Mucosa of rectum (tissue), 2 donors: ENCODE measurements around the gene SPPL3.
"Not testable (repeated sequence)": the region's sequence is repeated elsewhere in the genome, so short reads cannot be mapped to it uniquely, and the experiment has no call there.

Experiments
- H3K27ac ChIP-seq, 2 donors: one replicate each; pipeline ENCODE4 v1.7.0; 2013; ENCODE audit warnings: inconsistent platforms in 2 of 2, low read depth in 2 of 2, low read length in 2 of 2
- H3K27me3 ChIP-seq, 2 donors: one replicate each; pipeline ENCODE4 v1.7.0; 2013; ENCODE audit warnings: low read length in 2 of 2; ENCODE audit not compliant: control insufficient read depth in 2 of 2, insufficient read depth in 2 of 2
- H3K36me3 ChIP-seq, 2 donors: one replicate each; pipeline ENCODE4 v1.7.0; 2013; ENCODE audit warnings: low read length in 2 of 2; ENCODE audit not compliant: control insufficient read depth in 2 of 2, insufficient read depth in 2 of 2
- H3K4me1 ChIP-seq, 2 donors: one replicate each; pipeline ENCODE4 v1.7.0; 2013; ENCODE audit warnings: low read length in 2 of 2, mild to moderate bottlenecking in 1 of 2; ENCODE audit not compliant: control insufficient read depth in 2 of 2, insufficient read depth in 2 of 2
- H3K4me3 ChIP-seq, 2 donors: one replicate each; pipeline ENCODE4 v1.7.0; 2013; ENCODE audit warnings: low read length in 2 of 2
- H3K9ac ChIP-seq, 2 donors: one replicate each; pipeline ENCODE4 v1.7.0; 2013; ENCODE audit warnings: low read length in 2 of 2, low read depth in 1 of 2, mild to moderate bottlenecking in 1 of 2
- H3K9me3 ChIP-seq, 2 donors: one replicate each; pipeline ENCODE4 v1.7.0; 2013; ENCODE audit warnings: low read length in 2 of 2; ENCODE audit not compliant: control insufficient read depth in 2 of 2
- donor health status: healthy.
- donor health status: Normal muscosa, but diverticular disease.

SPPL3 gene

DNA sequence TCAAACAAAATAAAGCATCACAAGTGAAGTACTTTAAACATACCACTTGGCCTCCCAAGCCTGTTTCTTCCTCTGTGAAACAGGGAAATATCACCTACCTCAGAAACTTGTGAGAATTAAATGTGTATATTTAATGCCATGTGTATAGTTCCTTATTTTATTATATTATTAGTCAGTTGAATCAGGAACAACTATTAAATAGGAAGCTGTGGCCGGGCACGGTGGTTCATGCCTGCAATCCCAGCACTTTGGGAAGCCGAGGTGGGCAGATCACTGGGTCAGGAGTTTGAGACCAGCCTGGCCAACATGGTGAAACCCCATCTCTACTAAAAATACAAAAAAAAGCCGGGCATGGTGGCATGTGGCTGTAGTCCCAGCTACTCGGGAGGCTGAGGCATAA lies 3.1 kb downstream of the SPPL3 start:
- not testable (repeated sequence) for H3K9me3 ChIP-seq, H3K36me3 ChIP-seq, H3K9ac ChIP-seq, H3K4me3 ChIP-seq, H3K27me3 ChIP-seq, H3K27ac ChIP-seq
- peaks cover 10 to 14% of the 10 kb centered on the region in 2 donors for H3K4me1 ChIP-seq

DNA sequence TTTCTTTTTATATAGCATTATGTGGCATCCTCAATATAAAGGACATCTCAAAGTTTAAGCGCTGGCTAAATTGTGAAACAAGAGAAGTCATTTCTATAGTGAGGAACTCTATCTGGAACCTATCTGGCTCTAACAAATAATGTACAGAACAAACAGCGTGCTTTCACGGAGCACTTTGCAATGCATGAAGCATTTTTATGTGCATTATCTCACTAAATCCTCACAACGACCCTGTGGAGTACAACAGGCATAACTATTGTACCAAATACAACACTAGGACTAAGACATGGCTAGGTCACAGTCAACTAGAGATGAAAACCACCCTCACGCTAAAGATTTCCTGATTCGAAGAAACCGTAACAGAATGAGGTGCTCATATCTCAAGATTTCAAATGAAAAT lies 8.6 kb downstream of the SPPL3 start:
- Histone ChIP-seq H3K27ac (no peak overlapping the region), H3K9ac (no peak overlapping the region), H3K9me3 (no peaks in the 10 kb centered on the region), H3K4me3 (no peak overlapping the region), H3K27me3 (no peaks in the 10 kb centered on the region), H3K4me1 (peaks cover 2 to 5% of the 10 kb centered on the region in 2 donors), H3K36me3 (peaks cover 2 to 3% of the 10 kb centered on the region in 2 donors)

DNA sequence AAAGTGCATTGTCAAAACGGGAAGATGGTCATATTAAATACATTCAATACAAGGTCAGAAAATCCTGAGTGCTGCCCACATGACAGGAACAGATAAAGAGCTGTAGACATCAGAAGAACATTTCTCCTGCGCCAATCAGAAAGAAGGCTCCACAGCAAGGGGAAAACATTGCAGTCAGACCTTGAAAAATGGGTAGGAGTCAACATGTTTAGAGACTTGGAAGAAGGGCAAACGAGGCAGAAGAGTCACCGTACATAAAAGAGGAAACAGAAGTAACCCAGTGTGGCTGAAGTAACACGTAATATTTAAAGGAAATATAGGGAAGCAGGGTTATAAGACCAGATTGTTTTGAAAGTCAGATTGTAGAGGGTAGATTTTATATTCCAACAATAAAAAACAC lies 11.9 kb downstream of the SPPL3 start:
- Histone ChIP-seq H3K9me3 (no peaks in the 10 kb centered on the region), H3K27me3 (no peaks in the 10 kb centered on the region), H3K4me3 (no peak overlapping the region), H3K36me3 (peaks cover 0 to 3% of the 10 kb centered on the region in 2 donors), H3K27ac (no peak overlapping the region), H3K9ac (no peak overlapping the region), H3K4me1 (peaks cover 2 to 5% of the 10 kb centered on the region in 2 donors)

DNA sequence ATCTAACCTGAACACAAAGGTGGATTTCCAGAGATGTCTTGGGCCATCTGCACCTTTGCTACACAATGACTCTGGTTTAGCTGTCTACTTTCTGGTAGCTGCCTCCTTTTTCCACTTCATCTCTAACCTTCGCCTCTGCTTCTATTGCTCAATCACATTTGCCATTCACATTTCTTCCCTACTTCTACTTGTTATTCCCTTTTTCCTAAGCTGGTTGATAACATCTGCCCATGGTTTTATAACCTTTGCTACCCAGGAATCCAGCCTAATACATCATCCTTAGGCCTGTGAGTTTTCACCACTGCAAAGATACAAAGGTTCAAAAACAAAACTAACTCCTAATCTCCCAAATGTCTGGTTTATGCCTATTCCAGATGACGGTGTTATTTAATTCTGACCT lies 13.2 kb downstream of the SPPL3 start:
- Histone ChIP-seq H3K4me3 (no peak overlapping the region), H3K9me3 (no peaks in the 10 kb centered on the region), H3K36me3 (peaks cover 0 to 3% of the 10 kb centered on the region in 2 donors), H3K9ac (no peak overlapping the region), H3K4me1 (peaks cover 5 to 9% of the 10 kb centered on the region in 2 donors), H3K27me3 (no peaks in the 10 kb centered on the region), H3K27ac (no peak overlapping the region)

DNA sequence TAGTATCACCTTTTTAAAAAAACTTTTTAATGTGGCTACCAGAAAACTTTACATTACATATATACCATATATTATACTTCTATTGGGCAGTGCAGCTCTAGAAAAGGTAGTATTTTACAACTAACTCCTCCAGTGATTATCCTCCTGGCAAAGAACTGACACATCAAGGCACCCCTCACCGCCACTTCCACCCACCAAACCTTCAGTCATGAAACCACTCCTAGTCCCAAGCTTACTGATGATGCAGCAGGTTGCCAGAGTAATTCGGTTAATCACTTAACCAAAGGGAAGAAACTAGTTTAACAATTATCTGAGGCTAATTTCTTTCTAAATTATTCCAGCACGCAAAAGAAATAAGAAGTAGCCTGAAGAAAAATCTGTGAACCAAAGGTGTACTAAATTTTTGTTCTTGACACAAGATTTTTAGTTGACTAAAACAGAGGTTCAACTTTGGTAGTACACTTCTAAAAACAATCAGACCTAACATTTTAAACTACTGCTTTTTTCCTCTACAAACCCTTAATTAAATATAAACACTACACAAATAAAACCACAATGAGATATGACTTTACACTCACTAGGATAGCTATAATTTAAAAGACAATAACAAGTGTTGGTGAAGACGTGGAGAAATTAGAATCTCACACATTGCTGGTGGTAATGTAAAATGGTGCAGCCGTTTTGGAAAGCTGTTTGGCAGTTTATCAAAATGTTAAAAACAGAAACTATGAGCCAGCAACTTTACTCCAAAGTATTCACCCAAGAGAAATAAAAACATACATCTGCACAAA lies 16.7 kb downstream of the SPPL3 start:
- Histone ChIP-seq H3K27ac (no peak overlapping the region), H3K9me3 (no peaks in the 10 kb centered on the region), H3K4me3 (no peak overlapping the region), H3K36me3 (peaks cover 0 to 3% of the 10 kb centered on the region in 2 donors), H3K27me3 (no peaks in the 10 kb centered on the region), H3K4me1 (peaks cover 3 to 4% of the 10 kb centered on the region in 2 donors), H3K9ac (no peak overlapping the region)

DNA sequence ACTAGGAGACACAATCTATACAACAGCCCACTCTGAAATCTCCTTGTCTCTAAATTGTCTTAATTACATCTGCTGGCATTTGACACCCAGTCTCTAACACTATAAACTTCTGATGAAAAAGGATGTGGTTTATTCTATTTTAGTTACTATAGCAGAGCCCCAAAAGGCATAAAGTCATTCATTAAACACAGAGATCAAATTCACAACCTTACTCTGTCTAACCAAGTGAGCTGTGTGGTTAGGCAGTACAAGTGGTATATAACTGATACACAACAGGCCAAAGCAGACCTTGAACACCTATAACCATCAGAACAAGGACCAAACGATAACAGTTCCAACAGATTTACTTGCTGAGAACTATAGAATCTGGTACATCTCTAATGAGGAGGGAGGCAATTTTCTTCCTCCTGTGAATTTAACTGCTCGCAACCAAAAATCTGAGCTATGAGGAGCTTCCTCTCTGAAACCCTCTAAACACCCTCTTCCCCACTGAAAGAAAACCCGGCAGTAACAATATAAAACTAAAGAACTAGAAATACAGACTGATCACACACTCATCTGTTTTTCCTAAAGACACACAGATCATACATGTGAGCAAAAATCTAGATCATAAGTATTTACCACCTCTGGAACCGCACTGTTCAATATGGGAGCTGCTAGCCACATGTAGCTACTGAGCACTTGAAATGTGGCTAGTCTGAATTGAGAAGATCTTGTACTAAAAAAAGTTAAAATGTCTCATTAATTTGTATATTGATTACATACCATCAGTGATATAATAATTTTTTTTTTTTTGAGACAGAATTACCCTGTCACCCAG lies 17.7 kb downstream of the SPPL3 start:
- H3K4me1 ChIP-seq: peaks cover 3 to 4% of the 10 kb centered on the region in 2 donors
- H3K27me3 ChIP-seq: no peaks in the 10 kb centered on the region
- H3K9me3 ChIP-seq: no peaks in the 10 kb centered on the region
- no peak overlapping the region for H3K27ac ChIP-seq
- H3K4me3 ChIP-seq: no peak overlapping the region
- no peak overlapping the region for H3K9ac ChIP-seq
- H3K36me3 ChIP-seq: peaks cover 0 to 3% of the 10 kb centered on the region in 2 donors

DNA sequence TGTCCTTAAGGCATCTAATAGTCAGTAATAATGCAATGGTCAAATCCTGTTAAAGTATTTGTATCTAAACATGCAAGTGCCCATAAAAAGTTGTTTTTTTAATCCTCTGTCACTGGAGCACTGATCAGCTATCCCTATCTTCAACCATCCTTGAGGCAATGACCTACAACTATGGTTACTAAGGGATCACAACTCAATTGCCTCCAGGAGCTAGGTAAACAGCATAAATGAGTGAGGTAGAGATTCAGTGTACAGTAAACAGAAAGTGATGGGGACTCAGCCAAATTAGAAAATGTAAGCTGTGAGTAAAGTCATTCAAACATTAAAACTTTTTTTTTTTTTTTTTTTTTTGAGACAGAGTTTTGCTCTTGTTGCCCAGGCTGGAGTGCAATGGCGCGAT lies 18.6 kb downstream of the SPPL3 start:
- H3K4me1 ChIP-seq: peaks cover 3 to 4% of the 10 kb centered on the region in 2 donors
- H3K4me3 ChIP-seq: no peak overlapping the region
- H3K36me3 ChIP-seq: peaks cover 0 to 3% of the 10 kb centered on the region in 2 donors
- H3K27me3 ChIP-seq: no peaks in the 10 kb centered on the region
- no peaks in the 10 kb centered on the region for H3K9me3 ChIP-seq
- no peak overlapping the region for H3K27ac ChIP-seq
- no peak overlapping the region for H3K9ac ChIP-seq

DNA sequence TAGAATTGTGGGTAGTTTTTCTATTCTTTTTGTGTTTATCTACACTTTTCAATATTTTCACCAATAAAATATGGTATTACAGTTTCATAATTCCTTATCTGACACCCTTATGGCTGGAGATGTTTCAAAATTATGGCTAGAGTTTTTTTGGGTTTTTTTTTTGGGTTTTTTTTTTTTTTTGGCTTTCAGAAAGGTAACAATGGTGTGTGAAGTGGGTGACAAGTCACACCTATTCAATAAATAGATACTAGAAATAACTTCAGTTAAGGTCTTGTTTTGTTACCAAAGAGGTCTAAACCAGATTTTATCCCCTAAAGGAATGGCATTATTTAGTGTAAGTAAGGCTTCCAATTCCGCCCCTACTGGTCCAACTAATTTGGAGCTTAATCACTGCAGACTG lies 19.5 kb downstream of the SPPL3 start:
- H3K27ac ChIP-seq: no peak overlapping the region
- H3K27me3 ChIP-seq: no peaks in the 10 kb centered on the region
- H3K9me3 ChIP-seq: no peaks in the 10 kb centered on the region
- peaks cover 3 to 4% of the 10 kb centered on the region in 2 donors for H3K4me1 ChIP-seq
- no peak overlapping the region for H3K9ac ChIP-seq
- H3K4me3 ChIP-seq: no peak overlapping the region
- peaks cover 0 to 3% of the 10 kb centered on the region in 2 donors for H3K36me3 ChIP-seq

DNA sequence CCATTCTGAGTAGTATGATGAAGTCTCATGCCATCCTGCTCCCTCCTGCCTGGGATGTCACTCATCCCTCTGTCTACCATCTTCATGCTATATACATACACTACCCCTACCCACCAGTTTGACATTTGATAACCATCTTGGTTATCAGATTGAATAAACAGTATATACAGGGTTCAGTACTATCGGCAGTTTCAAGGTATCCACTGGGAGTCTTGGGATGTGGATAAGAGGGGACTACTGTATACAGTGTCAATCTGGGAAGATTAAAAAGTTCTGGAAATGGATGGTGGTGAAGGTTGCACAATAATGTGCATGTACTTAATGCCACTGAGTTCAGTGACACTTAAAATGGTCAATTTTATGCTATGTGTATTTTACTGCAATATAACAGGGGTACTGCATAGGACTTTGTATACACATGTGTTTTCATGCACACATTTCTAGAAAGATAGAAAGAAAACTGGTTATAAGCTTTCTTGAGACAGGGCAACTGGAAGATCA lies 22.1 kb downstream of the SPPL3 start:
- Histone ChIP-seq H3K4me1 (peaks cover 3 to 4% of the 10 kb centered on the region in 2 donors), H3K4me3 (no peak overlapping the region), H3K27me3 (no peaks in the 10 kb centered on the region), H3K36me3 (no peaks in the 10 kb centered on the region), H3K27ac (no peak overlapping the region), H3K9ac (no peak overlapping the region), H3K9me3 (no peaks in the 10 kb centered on the region)

DNA sequence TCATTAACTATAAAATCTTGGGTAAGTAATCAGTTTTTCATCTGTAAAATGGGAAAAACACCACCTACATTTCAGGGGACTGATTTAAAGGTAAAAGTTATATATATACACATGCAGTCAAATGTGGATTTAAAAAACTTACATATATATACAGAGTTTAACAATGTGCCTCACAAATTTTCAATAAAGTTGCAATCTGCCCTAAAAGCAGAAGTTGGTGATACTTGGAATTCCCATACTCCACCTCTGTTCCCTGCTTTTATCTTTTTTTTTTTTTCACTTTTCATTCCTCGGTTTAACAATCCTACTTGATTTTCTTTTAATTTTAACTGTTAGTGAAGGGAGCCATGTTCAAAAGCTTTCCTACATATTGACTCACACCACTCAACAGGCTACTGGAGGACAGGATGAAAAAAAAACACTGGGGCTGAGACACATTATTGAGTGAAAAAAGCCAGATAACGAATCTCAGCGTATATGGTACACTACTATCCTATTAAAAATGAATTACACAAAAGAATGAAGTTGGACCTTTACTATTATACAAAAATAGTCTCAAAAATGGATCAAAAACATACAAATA lies 24.3 kb downstream of the SPPL3 start:
- Histone ChIP-seq H3K36me3 (no peaks in the 10 kb centered on the region), H3K9ac (no peak overlapping the region), H3K9me3 (no peaks in the 10 kb centered on the region), H3K4me3 (no peak overlapping the region), H3K27me3 (no peaks in the 10 kb centered on the region), H3K4me1 (no peaks in the 10 kb centered on the region), H3K27ac (no peak overlapping the region)
